ENCODE measurements around the gene C1orf198.

C1orf198 gene

GRCh38 chr1:230891413-230891812 is 23.1 kb upstream of the C1orf198 start:
- DNase-seq (ENCODE audit: low read depth), result peak; percentile 26

- DNase-seq (ENCODE audit: low read depth), result no peak
Measured at GRCh38 chr1:230884646-230885045, 16.3 kb upstream of the C1orf198 start.

GRCh38 chr1:230883967-230884366 is 15.6 kb upstream of the C1orf198 start:
- DNase-seq (ENCODE audit: low read depth), result no peak

GRCh38 chr1:230879778-230880177 is 11.5 kb upstream of the C1orf198 start:
- DNase-seq (ENCODE audit: low read depth), result no peak

- DNase-seq (ENCODE audit: low read depth), result no peak
Measured at GRCh38 chr1:230878591-230878990, 10.3 kb upstream of the C1orf198 start.

- no peak for DNase-seq (ENCODE audit: low read depth)
Measured at GRCh38 chr1:230877924-230878590, 9.7 kb upstream of the C1orf198 start.

GRCh38 chr1:230877146-230877923 is 9.0 kb upstream of the C1orf198 start:
- DNase-seq (ENCODE audit: low read depth), result peak; percentile 37

- DNase-seq (ENCODE audit: low read depth), result no peak
Measured at GRCh38 chr1:230876660-230877059, 8.3 kb upstream of the C1orf198 start.

GRCh38 chr1:230875370-230875769 is 7.0 kb upstream of the C1orf198 start:
- DNase-seq (ENCODE audit: low read depth), result no peak

GRCh38 chr1:230870916-230871315 is 2.6 kb upstream of the C1orf198 start:
- no peak for DNase-seq (ENCODE audit: low read depth)

- DNase-seq (ENCODE audit: low read depth), result peak; percentile 40
Measured at GRCh38 chr1:230869500-230869899, 1.2 kb upstream of the C1orf198 start.

- peak; percentile 53 for DNase-seq (ENCODE audit: low read depth)
Measured at GRCh38 chr1:230868736-230869385, 540 bp upstream of the C1orf198 start.

- peak; percentile 70 for DNase-seq (ENCODE audit: low read depth)
Measured at GRCh38 chr1:230867101-230867902, 1.0 kb downstream of the C1orf198 start.

- peak; percentile 50 for DNase-seq (ENCODE audit: low read depth)
Measured at GRCh38 chr1:230866171-230867070, 1.9 kb downstream of the C1orf198 start.

GRCh38 chr1:230865062-230865817 is 3.1 kb downstream of the C1orf198 start:
- DNase-seq (ENCODE audit: low read depth), result no peak

- DNase-seq (ENCODE audit: low read depth), result no peak
Measured at GRCh38 chr1:230864441-230864840, 3.9 kb downstream of the C1orf198 start.

- DNase-seq (ENCODE audit: low read depth), result no peak
Measured at GRCh38 chr1:230863449-230863848, 4.9 kb downstream of the C1orf198 start.

- no peak for DNase-seq (ENCODE audit: low read depth)
Measured at GRCh38 chr1:230861970-230862595, 6.2 kb downstream of the C1orf198 start.

- no peak for DNase-seq (ENCODE audit: low read depth)
Measured at GRCh38 chr1:230861489-230861888, 6.8 kb downstream of the C1orf198 start.
